Mesenchymal stem cell (in vitro differentiated cells and primary cell): ENCODE measurements around the gene EVL.

Source experiments
- DNase-seq: peaks from one replicate; pipeline ENCODE4 v3.0.0-alpha.2; 2013
- H2AFZ ChIP-seq: one replicate; pipeline ENCODE4 v1.6.1; 2013; ENCODE audit warnings: low read depth, mild to moderate bottlenecking, control low read depth, inconsistent platforms, low read length, moderate library complexity
- H2AK5ac ChIP-seq: 2 replicates; pipeline ENCODE4 v1.6.1; 2013; ENCODE audit warnings: low read length, moderate library complexity, mild to moderate bottlenecking, inconsistent platforms; ENCODE audit not compliant: severe bottlenecking
- H2BK120ac ChIP-seq: one replicate; pipeline ENCODE4 v1.6.1; 2013; ENCODE audit warnings: low read depth, mild to moderate bottlenecking, inconsistent platforms, low read length, moderate library complexity
- H2BK12ac ChIP-seq, 2 experiments: one replicate each; pipeline ENCODE4 v1.6.1; 2013; ENCODE audit warnings: inconsistent platforms in 2 of 2, low read length in 2 of 2, mild to moderate bottlenecking in 2 of 2, moderate library complexity in 2 of 2, control low read depth in 1 of 2
- H2BK15ac ChIP-seq: one replicate; pipeline ENCODE4 v1.6.1; 2013; ENCODE audit warnings: mild to moderate bottlenecking, low read depth, inconsistent platforms; ENCODE audit not compliant: poor library complexity, severe bottlenecking
- H2BK5ac ChIP-seq: 2 replicates; pipeline ENCODE4 v1.6.1; 2013; ENCODE audit warnings: low read depth, mild to moderate bottlenecking, low read length, control low read depth, inconsistent platforms; ENCODE audit not compliant: poor library complexity, severe bottlenecking
- H3K14ac ChIP-seq, 2 experiments: one replicate each; pipeline ENCODE4 v1.6.1; 2013; ENCODE audit warnings: inconsistent platforms in 2 of 2, low read length in 2 of 2, control low read depth in 1 of 2, mild to moderate bottlenecking in 1 of 2, moderate library complexity in 1 of 2
- H3K18ac ChIP-seq, 2 experiments: one replicate each; pipeline ENCODE4 v1.6.1; 2013; ENCODE audit warnings: inconsistent platforms in 2 of 2, low read length in 2 of 2, control low read depth in 1 of 2, low read depth in 1 of 2, mild to moderate bottlenecking in 1 of 2
- H3K23ac ChIP-seq, 2 experiments: one replicate each; pipeline ENCODE4 v1.6.1; 2013; ENCODE audit warnings: inconsistent platforms in 2 of 2, low read length in 2 of 2, mild to moderate bottlenecking in 2 of 2, moderate library complexity in 2 of 2, control low read depth in 1 of 2
- H3K27ac ChIP-seq: 2 replicates; pipeline ENCODE4 v1.5.1; 2013; ENCODE audit warnings: mild to moderate bottlenecking, moderate library complexity, low read length, control low read depth, inconsistent platforms; ENCODE audit not compliant: poor library complexity, severe bottlenecking
- H3K27me3 ChIP-seq, 2 experiments: 2 replicates each; pipeline versions ENCODE4 v1.6.1 to v1.7.0; 2013; ENCODE audit warnings: low read length in 2 of 2, mild to moderate bottlenecking in 2 of 2, moderate library complexity in 2 of 2, control low read depth in 1 of 2, inconsistent platforms in 1 of 2; ENCODE audit not compliant: control insufficient read depth in 1 of 2, insufficient read depth in 1 of 2
- H3K36me3 ChIP-seq, 2 experiments: 2 replicates each; pipeline versions ENCODE4 v1.6.1 to v1.7.0; 2013; ENCODE audit warnings: low read length in 2 of 2, control low read depth in 1 of 2, inconsistent platforms in 1 of 2, low read depth in 1 of 2, mild to moderate bottlenecking in 1 of 2; ENCODE audit not compliant: insufficient read depth in 2 of 2, control insufficient read depth in 1 of 2
- H3K4ac ChIP-seq, 2 experiments: one replicate each; pipeline ENCODE4 v1.6.1; 2013; ENCODE audit warnings: inconsistent platforms in 2 of 2, low read length in 2 of 2, mild to moderate bottlenecking in 2 of 2, moderate library complexity in 2 of 2, control low read depth in 1 of 2, low read depth in 1 of 2
- H3K4me1 ChIP-seq: 2 replicates; pipeline ENCODE4 v1.6.1; 2013; ENCODE audit warnings: low read depth, low read length, control low read depth; ENCODE audit not compliant: control insufficient read depth, insufficient read depth
- H3K4me2 ChIP-seq: 2 replicates; pipeline ENCODE4 v1.6.1; 2013; ENCODE audit warnings: low read length, mild to moderate bottlenecking, inconsistent platforms; ENCODE audit not compliant: poor library complexity, severe bottlenecking
- H3K4me3 ChIP-seq, 2 experiments: 2 replicates each; pipeline versions ENCODE4 v1.5.1 to v1.7.0; 2013; ENCODE audit warnings: low read length in 2 of 2, mild to moderate bottlenecking in 2 of 2, control low read depth in 1 of 2, low read depth in 1 of 2; ENCODE audit not compliant: insufficient read depth in 1 of 2
- H3K79me1 ChIP-seq: replicated peaks from 2 replicates; pipeline ENCODE4 v1.6.1; 2013; ENCODE audit warnings: mild to moderate bottlenecking, control low read depth, low read length, inconsistent platforms; ENCODE audit not compliant: poor library complexity, severe bottlenecking
- H3K9ac ChIP-seq: 2 replicates; pipeline ENCODE4 v1.7.0; 2013; ENCODE audit warnings: mild to moderate bottlenecking, low read length, moderate library complexity
- H3K9me3 ChIP-seq: 2 replicates; pipeline ENCODE4 v1.7.0; 2013; ENCODE audit warnings: mild to moderate bottlenecking, low read length; ENCODE audit not compliant: control insufficient read depth
- H4K8ac ChIP-seq: one replicate; pipeline ENCODE4 v1.6.1; 2013; ENCODE audit warnings: inconsistent platforms, mild to moderate bottlenecking, low read length, moderate library complexity
- H4K91ac ChIP-seq: one replicate; pipeline ENCODE4 v1.6.1; 2013; ENCODE audit warnings: mild to moderate bottlenecking, low read length, inconsistent platforms
- WGBS: methylation state at CpG from one replicate; pipeline ENCODE4 v1.1.7; 2013; ENCODE audit warnings: mixed read lengths; 5-methylcytosine and 5-hydroxymethylcytosine counted together

EVL gene

GRCh38 chr14:100051543-100051942 is 13.7 kb upstream of the EVL start:
- H2AK5ac ChIP-seq, result no peak overlapping the region

GRCh38 chr14:100052819-100053218 is 12.4 kb upstream of the EVL start:
- H2BK120ac ChIP-seq, result no peak overlapping the region
- no peak overlapping the region for H3K27ac ChIP-seq
- H2BK5ac ChIP-seq, result no peak overlapping the region
- H3K79me1 ChIP-seq, result peaks cover 23% of the 10 kb centered on the region
- H2AK5ac ChIP-seq, result no peak overlapping the region
- no peak for DNase-seq
- H2AFZ ChIP-seq, result no peak overlapping the region
- peaks cover 2% of the 10 kb centered on the region for H3K4me1 ChIP-seq
- H3K4ac ChIP-seq, result no peak overlapping the region
- H3K4me2 ChIP-seq, result no peak overlapping the region
- no peak overlapping the region for H3K14ac ChIP-seq
- no peaks in the 10 kb centered on the region for H3K9me3 ChIP-seq
- H3K9ac ChIP-seq, result no peak overlapping the region
- no peak overlapping the region for H3K23ac ChIP-seq
- H3K36me3 ChIP-seq, result no peaks in the 10 kb centered on the region
- no peak overlapping the region for H4K8ac ChIP-seq
- WGBS, result 47% methylated on average over 2 of the region's 2 CpGs
- no peak overlapping the region for H2BK12ac ChIP-seq
- no peak overlapping the region for H3K4me3 ChIP-seq
- H3K18ac ChIP-seq, result no peak overlapping the region
- H4K91ac ChIP-seq, result no peak overlapping the region
- H3K27me3 ChIP-seq, result no peaks in the 10 kb centered on the region
- H2BK15ac ChIP-seq, result no peak overlapping the region

More at GRCh38 chr14:100051543-100051942, 13.7 kb upstream of the EVL start:
- Histone ChIP-seq H3K36me3 (no peaks in the 10 kb centered on the region), H2BK5ac (no peak overlapping the region), H3K79me1 (peaks cover 26% of the 10 kb centered on the region), H3K4me1 (peaks cover 2% of the 10 kb centered on the region), H3K23ac (no peak overlapping the region), H3K27ac (no peak overlapping the region), H3K9me3 (no peaks in the 10 kb centered on the region), H3K9ac (no peak overlapping the region), H3K18ac (no peak overlapping the region), H2BK12ac (no peak overlapping the region), H3K4ac (no peak overlapping the region), H3K4me2 (no peak overlapping the region), H2BK120ac (no peak overlapping the region), H2AFZ (no peak overlapping the region), H4K8ac (no peak overlapping the region), H3K4me3 (no peak overlapping the region), H3K27me3 (no peaks in the 10 kb centered on the region), H4K91ac (no peak overlapping the region), H2BK15ac (peak overlapping the region; percentile 83), H3K14ac (no peak overlapping the region)
- 66% methylated on average over 4 of the region's 5 CpGs for WGBS
- no peak for DNase-seq

- Histone ChIP-seq H2AK5ac (no peak overlapping the region), H3K9ac (no peak overlapping the region), H4K91ac (no peak overlapping the region), H3K23ac (no peak overlapping the region), H2AFZ (no peak overlapping the region), H3K79me1 (peaks cover 25% of the 10 kb centered on the region), H2BK15ac (no peak overlapping the region), H3K4ac (no peak overlapping the region), H3K36me3 (no peaks in the 10 kb centered on the region), H3K14ac (no peak overlapping the region), H3K4me2 (no peak overlapping the region), H3K27me3 (no peaks in the 10 kb centered on the region), H3K27ac (no peak overlapping the region), H2BK12ac (no peak overlapping the region), H3K18ac (no peak overlapping the region), H3K4me3 (no peak overlapping the region), H3K4me1 (no peaks in the 10 kb centered on the region), H2BK5ac (no peak overlapping the region), H3K9me3 (no peaks in the 10 kb centered on the region), H2BK120ac (no peak overlapping the region), H4K8ac (no peak overlapping the region)
- DNase-seq, result no peak
- 95% methylated on average over 13 of the region's 13 CpGs for WGBS
Observed at GRCh38 chr14:100054316-100055075, 10.7 kb upstream of the EVL start.

GRCh38 chr14:100056431-100056830 is 8.8 kb upstream of the EVL start:
- Histone ChIP-seq H3K4ac (no peak overlapping the region), H4K8ac (no peak overlapping the region), H3K23ac (no peak overlapping the region), H3K27me3 (no peaks in the 10 kb centered on the region), H2AK5ac (no peak overlapping the region), H3K4me2 (no peak overlapping the region), H3K9me3 (no peaks in the 10 kb centered on the region), H3K4me3 (no peak overlapping the region), H2BK12ac (no peak overlapping the region), H3K27ac (no peak overlapping the region), H2AFZ (no peak overlapping the region), H4K91ac (no peak overlapping the region), H3K18ac (no peak overlapping the region), H2BK15ac (no peak overlapping the region), H3K9ac (no peak overlapping the region), H3K79me1 (peaks cover 21% of the 10 kb centered on the region), H2BK5ac (no peak overlapping the region), H3K4me1 (no peaks in the 10 kb centered on the region), H2BK120ac (no peak overlapping the region), H3K36me3 (no peaks in the 10 kb centered on the region), H3K14ac (no peak overlapping the region)
- no peak for DNase-seq
- 58% methylated on average over 3 of the region's 3 CpGs for WGBS
